Vagina (tissue), 2 donors: ENCODE results near the gene UBE2N.

ENCODE experiments used
- POLR2AphosphoS5 ChIP-seq, 2 donors: sonication (generic); formaldehyde crosslinking; IDR thresholded peaks; one replicate each; pipeline ENCODE4 v1.9.0; 2017; ENCODE audit warnings: antibody characterized with exemption in 2 of 2, mild to moderate bottlenecking in 2 of 2, low read depth in 1 of 2; ENCODE audit not compliant: insufficient read depth in 1 of 2
- TF ChIP-seq, protein P1 (sequence below), 3 experiments: fragments of 450-650 bp in 2 of 3; fragments of 200-600 bp in 1 of 3; sonication (generic) in 1 of 3; IDR thresholded peaks; one replicate each; pipeline ENCODE4 v1.5.1; 2017 to 2019; ENCODE audit warnings: antibody characterized with exemption in 3 of 3, mild to moderate bottlenecking in 2 of 3, moderate library complexity in 2 of 3

- TF ChIP-seq, protein P1, sequence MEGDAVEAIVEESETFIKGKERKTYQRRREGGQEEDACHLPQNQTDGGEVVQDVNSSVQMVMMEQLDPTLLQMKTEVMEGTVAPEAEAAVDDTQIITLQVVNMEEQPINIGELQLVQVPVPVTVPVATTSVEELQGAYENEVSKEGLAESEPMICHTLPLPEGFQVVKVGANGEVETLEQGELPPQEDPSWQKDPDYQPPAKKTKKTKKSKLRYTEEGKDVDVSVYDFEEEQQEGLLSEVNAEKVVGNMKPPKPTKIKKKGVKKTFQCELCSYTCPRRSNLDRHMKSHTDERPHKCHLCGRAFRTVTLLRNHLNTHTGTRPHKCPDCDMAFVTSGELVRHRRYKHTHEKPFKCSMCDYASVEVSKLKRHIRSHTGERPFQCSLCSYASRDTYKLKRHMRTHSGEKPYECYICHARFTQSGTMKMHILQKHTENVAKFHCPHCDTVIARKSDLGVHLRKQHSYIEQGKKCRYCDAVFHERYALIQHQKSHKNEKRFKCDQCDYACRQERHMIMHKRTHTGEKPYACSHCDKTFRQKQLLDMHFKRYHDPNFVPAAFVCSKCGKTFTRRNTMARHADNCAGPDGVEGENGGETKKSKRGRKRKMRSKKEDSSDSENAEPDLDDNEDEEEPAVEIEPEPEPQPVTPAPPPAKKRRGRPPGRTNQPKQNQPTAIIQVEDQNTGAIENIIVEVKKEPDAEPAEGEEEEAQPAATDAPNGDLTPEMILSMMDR (IDR thresholded peaks at IDR 0.05): no peak
- no peak for TF ChIP-seq POLR2AphosphoS5 (IDR thresholded peaks at IDR 0.05; ENCODE audit: insufficient read depth in 1 of 2, low read depth in 1 of 2)
Observed at GRCh38 chr12:93456077-93456476, 14.3 kb upstream of the UBE2N start.
